Liver (tissue), 9 donors: ENCODE results near the gene NCSTN. TPM values are rescaled to one million over a fixed set of nuclear protein-coding genes. Genes with fewer than 3 reads are reported as not detected.

Experiments used
- DNase-seq: peaks from one replicate; pipeline ENCODE4 v3.0.0-alpha.2; 2017; ENCODE audit warnings: low spot score
- H3K27ac ChIP-seq, 2 donors: one replicate each; pipeline ENCODE4 v1.7.0; 2013; ENCODE audit warnings: inconsistent platforms in 2 of 2, low read length in 2 of 2, control low read depth in 1 of 2, low read depth in 1 of 2, mild to moderate bottlenecking in 1 of 2
- H3K27me3 ChIP-seq, 4 donors: one replicate each; pipeline versions ENCODE4 v1.6.1 to v1.7.0; 2013; ENCODE audit warnings: low read length in 3 of 4, inconsistent platforms in 1 of 4, mild to moderate bottlenecking in 1 of 4, moderate library complexity in 1 of 4; ENCODE audit not compliant: control insufficient read depth in 4 of 4, insufficient read depth in 4 of 4
- H3K36me3 ChIP-seq, 4 donors: one replicate each; pipeline versions ENCODE4 v1.6.1 to v1.7.0; 2013; ENCODE audit warnings: low read length in 3 of 4, mild to moderate bottlenecking in 3 of 4, low read depth in 1 of 4, moderate library complexity in 1 of 4; ENCODE audit not compliant: control insufficient read depth in 4 of 4, insufficient read depth in 3 of 4
- H3K4me1 ChIP-seq, 4 donors: one replicate each; pipeline versions ENCODE4 v1.6.1 to v1.7.0; 2013; ENCODE audit warnings: low read length in 3 of 4, mild to moderate bottlenecking in 3 of 4, moderate library complexity in 1 of 4; ENCODE audit not compliant: control insufficient read depth in 4 of 4, insufficient read depth in 4 of 4
- H3K4me3 ChIP-seq, 3 donors: one replicate each; pipeline versions ENCODE4 v1.6.1 to v1.7.0; 2013; ENCODE audit warnings: low read length in 3 of 3, control low read depth in 1 of 3, low read depth in 1 of 3, mild to moderate bottlenecking in 1 of 3
- H3K9ac ChIP-seq, 2 donors: one replicate each; pipeline ENCODE4 v1.7.0; 2013; ENCODE audit warnings: low read length in 2 of 2, mild to moderate bottlenecking in 2 of 2, moderate library complexity in 2 of 2, control low read depth in 1 of 2, low read depth in 1 of 2
- H3K9me3 ChIP-seq, 4 donors: one replicate each; pipeline versions ENCODE4 v1.6.1 to v1.7.0; 2013; ENCODE audit warnings: low read length in 3 of 4; ENCODE audit not compliant: control insufficient read depth in 4 of 4
- EGR1 ChIP-seq, 2 donors: IDR thresholded peaks; 2 replicates each; pipeline ENCODE4 v1.6.1; 2016 to 2018; ENCODE audit warnings: antibody characterized with exemption in 2 of 2, low read depth in 2 of 2
- FOXA1 ChIP-seq: IDR thresholded peaks from 2 replicates; pipeline ENCODE4 v1.6.1; 2016; ENCODE audit warnings: antibody characterized with exemption
- FOXA2 ChIP-seq: IDR thresholded peaks from 2 replicates; pipeline ENCODE4 v1.6.1; 2016; ENCODE audit warnings: antibody characterized with exemption
- GABPA ChIP-seq, 2 donors: IDR thresholded peaks in 1 of 2; conservative IDR thresholded peaks in 1 of 2; 2 replicates each; pipeline ENCODE4 v1.6.1; 2016; ENCODE audit warnings: antibody characterized with exemption in 2 of 2, mild to moderate bottlenecking in 1 of 2, moderate library complexity in 1 of 2
- HNF4A ChIP-seq, 2 donors: conservative IDR thresholded peaks; 2 replicates each; pipeline ENCODE4 v1.6.1; 2016; ENCODE audit warnings: antibody characterized with exemption in 2 of 2, mild to moderate bottlenecking in 2 of 2
- NR2F2 ChIP-seq: IDR thresholded peaks from 2 replicates; pipeline ENCODE4 v1.6.1; 2016; ENCODE audit warnings: antibody characterized with exemption
- RAD21 ChIP-seq, 2 donors: IDR thresholded peaks; 2 replicates each; pipeline ENCODE4 v1.6.1; 2016; ENCODE audit warnings: antibody characterized with exemption in 2 of 2, mild to moderate bottlenecking in 2 of 2
- REST ChIP-seq: IDR thresholded peaks from 2 replicates; pipeline ENCODE4 v1.6.1; 2016; ENCODE audit warnings: antibody characterized with exemption, mild to moderate bottlenecking
- RXRA ChIP-seq, 2 donors: IDR thresholded peaks; 2 replicates each; pipeline ENCODE4 v1.6.1; 2017 to 2018; ENCODE audit warnings: antibody characterized with exemption in 2 of 2, mild to moderate bottlenecking in 1 of 2
- SP1 ChIP-seq: IDR thresholded peaks from 2 replicates; pipeline ENCODE4 v1.6.1; 2018; ENCODE audit warnings: antibody characterized with exemption, mild to moderate bottlenecking
- TAF1 ChIP-seq: conservative IDR thresholded peaks from 2 replicates; pipeline ENCODE4 v1.6.1; 2016; ENCODE audit warnings: antibody characterized with exemption, mild to moderate bottlenecking
- YY1 ChIP-seq: IDR thresholded peaks from 2 replicates; pipeline ENCODE4 v1.6.1; 2016; ENCODE audit warnings: antibody characterized with exemption, mild to moderate bottlenecking
- ZBTB33 ChIP-seq: IDR thresholded peaks from 2 replicates; pipeline ENCODE4 v1.6.1; 2016; ENCODE audit warnings: antibody characterized with exemption
- WGBS: extraction: QIAGEN DNeasy Blood & Tissue Kit; methylation state at CpG from one replicate; pipeline ENCODE4 v1.1.7; 2013; 5-methylcytosine and 5-hydroxymethylcytosine counted together
- polyA plus RNA-seq, 2 donors: library from polyadenylated mRNA; stranded (reverse) in 1 of 2; unstranded in 1 of 2; fragments of 200-250 nt in 1 of 2; fragments of >200 nt in 1 of 2; fragmentation: Nextera tagmentation in 1 of 2; extraction: Ambion mirVana in 1 of 2; gene quantifications; one replicate each; pipeline versions ENCODE4 v1.2.1 to v1.2.3, GENCODE V29; 2013 to 2015
- total RNA-seq, 2 donors: library from RNA; depleted of rRNA; stranded (reverse); fragments of >200 nt; gene quantifications; one replicate each; pipeline ENCODE4 v1.2.3, GENCODE V29; 2014
- TF ChIP-seq, protein P1 (sequence below): IDR thresholded peaks from 2 replicates; pipeline ENCODE4 v1.6.1; 2016; ENCODE audit warnings: antibody characterized with exemption
- TF ChIP-seq, protein P2 (sequence below): IDR thresholded peaks from 2 replicates; pipeline ENCODE4 v1.6.1; 2016; ENCODE audit warnings: antibody characterized with exemption
- TF ChIP-seq, protein P3 (sequence below): fragments of 150-350 bp; IDR thresholded peaks from 2 replicates; pipeline ENCODE4 v1.5.1; 2017; ENCODE audit warnings: improper control_type of control experiment, low read depth, low read length; ENCODE audit not compliant: missing input control
- donor health status: healthy.
- donor health status: healthy.
- donor health status: healthy.
- donor health status: healthy.
- donor health status: healthy.

The NCSTN gene
- total and polyA plus RNA-seq, 4 donors, result 32.2 to 44.6 (median 37.5) TPM

- DNase-seq, result peak; percentile 39
- Histone ChIP-seq H3K27ac (peak overlapping the region; percentile 78 to 79), H3K36me3 (peaks cover 3 to 26% (median 24%) of the 10 kb centered on the region in 4 donors), H3K4me1 (peaks cover 7 to 32% (median 20%) of the 10 kb centered on the region in 4 donors), H3K9ac (peak overlapping the region; percentile 95 to 97), H3K27me3 (no peaks in the 10 kb centered on the region), H3K4me3 (peak overlapping the region; percentile 88 to 96 (median 92)), H3K9me3 (no peaks in the 10 kb centered on the region)
- no peak for TF ChIP-seq EGR1 (IDR thresholded peaks at IDR 0.05; ENCODE audit: low read depth in 2 of 2)
- TF ChIP-seq, protein P1, sequence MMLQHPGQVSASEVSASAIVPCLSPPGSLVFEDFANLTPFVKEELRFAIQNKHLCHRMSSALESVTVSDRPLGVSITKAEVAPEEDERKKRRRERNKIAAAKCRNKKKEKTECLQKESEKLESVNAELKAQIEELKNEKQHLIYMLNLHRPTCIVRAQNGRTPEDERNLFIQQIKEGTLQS, result no peak
- TF ChIP-seq, protein P2, sequence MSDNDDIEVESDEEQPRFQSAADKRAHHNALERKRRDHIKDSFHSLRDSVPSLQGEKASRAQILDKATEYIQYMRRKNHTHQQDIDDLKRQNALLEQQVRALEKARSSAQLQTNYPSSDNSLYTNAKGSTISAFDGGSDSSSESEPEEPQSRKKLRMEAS, result no peak
- TF ChIP-seq YY1, result no peak
- TF ChIP-seq ZBTB33, result no peak
- no peak for TF ChIP-seq FOXA1
- TF ChIP-seq, protein P3, sequence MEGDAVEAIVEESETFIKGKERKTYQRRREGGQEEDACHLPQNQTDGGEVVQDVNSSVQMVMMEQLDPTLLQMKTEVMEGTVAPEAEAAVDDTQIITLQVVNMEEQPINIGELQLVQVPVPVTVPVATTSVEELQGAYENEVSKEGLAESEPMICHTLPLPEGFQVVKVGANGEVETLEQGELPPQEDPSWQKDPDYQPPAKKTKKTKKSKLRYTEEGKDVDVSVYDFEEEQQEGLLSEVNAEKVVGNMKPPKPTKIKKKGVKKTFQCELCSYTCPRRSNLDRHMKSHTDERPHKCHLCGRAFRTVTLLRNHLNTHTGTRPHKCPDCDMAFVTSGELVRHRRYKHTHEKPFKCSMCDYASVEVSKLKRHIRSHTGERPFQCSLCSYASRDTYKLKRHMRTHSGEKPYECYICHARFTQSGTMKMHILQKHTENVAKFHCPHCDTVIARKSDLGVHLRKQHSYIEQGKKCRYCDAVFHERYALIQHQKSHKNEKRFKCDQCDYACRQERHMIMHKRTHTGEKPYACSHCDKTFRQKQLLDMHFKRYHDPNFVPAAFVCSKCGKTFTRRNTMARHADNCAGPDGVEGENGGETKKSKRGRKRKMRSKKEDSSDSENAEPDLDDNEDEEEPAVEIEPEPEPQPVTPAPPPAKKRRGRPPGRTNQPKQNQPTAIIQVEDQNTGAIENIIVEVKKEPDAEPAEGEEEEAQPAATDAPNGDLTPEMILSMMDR, result no peak
- TF ChIP-seq NR2F2, result no peak
- TF ChIP-seq GABPA (IDR thresholded peaks at IDR 0.05 in 1 of 2, conservative IDR thresholded peaks at IDR 0.05 in 1 of 2), result no peak
- TF ChIP-seq SP1, result no peak
- no peak for TF ChIP-seq FOXA2
- TF ChIP-seq TAF1, result no peak
- TF ChIP-seq RXRA (IDR thresholded peaks at IDR 0.05), result no peak
- WGBS, result under 1% methylated on average over 7 of the region's 7 CpGs
Measured at GRCh38 chr1:160342526-160342925, 657 bp upstream of the NCSTN start.

- DNase-seq, result no peak
- no peaks in the 10 kb centered on the region for H3K27me3 ChIP-seq
- H3K27ac ChIP-seq, result no peak overlapping the region
- H3K9me3 ChIP-seq, result no peaks in the 10 kb centered on the region
- H3K9ac ChIP-seq, result peak overlapping the region; percentile 86 to 97
- H3K36me3 ChIP-seq, result peaks cover 6 to 20% (median 19%) of the 10 kb centered on the region in 4 donors
- WGBS, result 70% methylated on average over 3 of the region's 3 CpGs
- H3K4me1 ChIP-seq, result peaks cover 7 to 32% (median 20%) of the 10 kb centered on the region in 4 donors
- H3K4me3 ChIP-seq, result peak overlapping the region; percentile 88 to 96 (median 92)
- TF ChIP-seq FOXA2, result no peak
- TF ChIP-seq HNF4A (conservative IDR thresholded peaks at IDR 0.05), result peak in 1 of 2 donors; percentile 13
Measured at GRCh38 chr1:160344241-160344640, 1.1 kb downstream of the NCSTN start.

DNA sequence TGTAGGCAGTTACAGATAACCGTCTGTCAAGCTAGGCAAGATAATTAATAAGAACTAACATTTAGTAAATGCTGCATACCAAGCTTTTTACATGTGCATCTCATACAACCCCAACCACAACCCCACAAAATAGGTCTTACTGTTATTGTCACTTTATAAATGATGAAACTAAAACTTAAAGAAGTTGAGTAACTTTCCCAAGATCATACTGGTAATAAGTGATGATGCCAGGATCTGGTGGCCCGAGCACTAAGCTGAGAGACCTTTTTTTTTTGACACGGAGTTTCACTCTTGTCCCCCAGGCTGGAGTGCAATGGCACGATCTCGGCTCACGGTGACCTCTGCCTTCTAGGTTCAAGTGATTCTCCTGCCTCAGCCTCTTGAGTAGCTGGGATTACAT, 1.8 kb downstream of the NCSTN start:
- DNase-seq, result no peak
- H3K36me3 ChIP-seq, result peaks cover 10 to 20% (median 20%) of the 10 kb centered on the region in 4 donors
- H3K9ac ChIP-seq, result no peak overlapping the region
- no peaks in the 10 kb centered on the region for H3K27me3 ChIP-seq
- 97% methylated on average over 6 of the region's 6 CpGs for WGBS
- H3K9me3 ChIP-seq, result no peaks in the 10 kb centered on the region
- peaks cover 7 to 32% (median 20%) of the 10 kb centered on the region in 4 donors for H3K4me1 ChIP-seq
- H3K4me3 ChIP-seq, result no peak overlapping the region
- no peak overlapping the region for H3K27ac ChIP-seq
- TF ChIP-seq YY1, result no peak
- TF ChIP-seq, protein P3, result no peak
- no peak for TF ChIP-seq FOXA2
- no peak for TF ChIP-seq REST
- no peak for TF ChIP-seq RAD21 (IDR thresholded peaks at IDR 0.05)
